ENCODE results near the gene MUC22.

MUC22 gene

GRCh38 chr6:31037169-31037568 is 26.9 kb downstream of the MUC22 start:
- TF ChIP-seq, protein P1, sequence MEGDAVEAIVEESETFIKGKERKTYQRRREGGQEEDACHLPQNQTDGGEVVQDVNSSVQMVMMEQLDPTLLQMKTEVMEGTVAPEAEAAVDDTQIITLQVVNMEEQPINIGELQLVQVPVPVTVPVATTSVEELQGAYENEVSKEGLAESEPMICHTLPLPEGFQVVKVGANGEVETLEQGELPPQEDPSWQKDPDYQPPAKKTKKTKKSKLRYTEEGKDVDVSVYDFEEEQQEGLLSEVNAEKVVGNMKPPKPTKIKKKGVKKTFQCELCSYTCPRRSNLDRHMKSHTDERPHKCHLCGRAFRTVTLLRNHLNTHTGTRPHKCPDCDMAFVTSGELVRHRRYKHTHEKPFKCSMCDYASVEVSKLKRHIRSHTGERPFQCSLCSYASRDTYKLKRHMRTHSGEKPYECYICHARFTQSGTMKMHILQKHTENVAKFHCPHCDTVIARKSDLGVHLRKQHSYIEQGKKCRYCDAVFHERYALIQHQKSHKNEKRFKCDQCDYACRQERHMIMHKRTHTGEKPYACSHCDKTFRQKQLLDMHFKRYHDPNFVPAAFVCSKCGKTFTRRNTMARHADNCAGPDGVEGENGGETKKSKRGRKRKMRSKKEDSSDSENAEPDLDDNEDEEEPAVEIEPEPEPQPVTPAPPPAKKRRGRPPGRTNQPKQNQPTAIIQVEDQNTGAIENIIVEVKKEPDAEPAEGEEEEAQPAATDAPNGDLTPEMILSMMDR (IDR thresholded peaks at IDR 0.05; ENCODE audit: borderline replicate concordance, control extremely low read depth, extremely low read depth, insufficient read depth, missing control alignments): no peak
- in situ Hi-C loops (cut with MboI; ENCODE audit: low sequenced_read_pairs, unreplicated experiment): no loop called here
- no peak for DNase-seq (ENCODE audit: low spot score)

- TF ChIP-seq, protein P1 (IDR thresholded peaks at IDR 0.05; ENCODE audit: borderline replicate concordance, control extremely low read depth, extremely low read depth, insufficient read depth, missing control alignments): no peak
- DNase-seq (ENCODE audit: low spot score): no peak
- in situ Hi-C loops (cut with MboI; ENCODE audit: low sequenced_read_pairs, unreplicated experiment): no loop called here
Observed at GRCh38 chr6:31037682-31038081, 27.4 kb downstream of the MUC22 start.

GRCh38 chr6:31038559-31038958 is 28.3 kb downstream of the MUC22 start:
- in situ Hi-C loops (cut with MboI; ENCODE audit: low sequenced_read_pairs, unreplicated experiment): no loop called here
- TF ChIP-seq, protein P1 (IDR thresholded peaks at IDR 0.05; ENCODE audit: borderline replicate concordance, control extremely low read depth, extremely low read depth, insufficient read depth, missing control alignments): no peak
- no peak for DNase-seq (ENCODE audit: low spot score)

GRCh38 chr6:31040801-31041200 is 30.5 kb downstream of the MUC22 start:
- TF ChIP-seq, protein P1 (IDR thresholded peaks at IDR 0.05; ENCODE audit: borderline replicate concordance, control extremely low read depth, extremely low read depth, insufficient read depth, missing control alignments): no peak
- in situ Hi-C loops (cut with MboI; ENCODE audit: low sequenced_read_pairs, unreplicated experiment): no loop called here

DNA sequence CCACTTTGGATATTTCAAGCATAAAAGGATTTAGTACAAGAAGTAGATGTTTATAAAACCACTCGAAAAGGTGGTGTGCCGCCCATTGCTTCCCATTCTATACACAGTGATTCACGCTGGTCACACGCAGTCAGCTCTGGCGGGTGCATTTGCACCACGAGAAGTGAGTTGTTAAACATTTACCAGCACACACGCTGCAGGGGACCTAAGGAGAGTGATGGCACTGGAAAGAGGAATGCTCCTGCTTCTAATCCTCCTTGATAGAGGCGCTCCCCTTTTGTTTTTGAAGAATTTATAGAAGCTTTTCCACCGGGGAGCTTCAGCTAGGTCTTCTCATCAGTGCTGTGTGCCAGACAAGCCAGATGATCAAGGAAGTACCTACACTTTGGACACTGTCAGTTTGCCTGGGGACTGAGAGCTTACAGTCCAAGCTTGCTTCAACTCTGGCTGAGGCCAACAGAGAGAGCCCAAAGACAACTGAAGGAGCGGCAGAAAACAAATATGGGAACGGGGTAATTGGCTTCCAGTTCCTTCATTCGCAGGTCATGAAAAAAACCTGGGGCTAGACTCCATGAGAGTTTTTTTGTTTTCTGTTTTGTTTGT is 31.2 kb downstream of the MUC22 start:
- in situ Hi-C loops (cut with MboI; ENCODE audit: low sequenced_read_pairs, unreplicated experiment): no loop called here
- DNase-seq (ENCODE audit: low spot score): no peak
- TF ChIP-seq, protein P1 (IDR thresholded peaks at IDR 0.05; ENCODE audit: borderline replicate concordance, control extremely low read depth, extremely low read depth, insufficient read depth, missing control alignments): no peak

More at GRCh38 chr6:31040801-31041200, 30.5 kb downstream of the MUC22 start:
- no peak for DNase-seq (ENCODE audit: low spot score)

DNA sequence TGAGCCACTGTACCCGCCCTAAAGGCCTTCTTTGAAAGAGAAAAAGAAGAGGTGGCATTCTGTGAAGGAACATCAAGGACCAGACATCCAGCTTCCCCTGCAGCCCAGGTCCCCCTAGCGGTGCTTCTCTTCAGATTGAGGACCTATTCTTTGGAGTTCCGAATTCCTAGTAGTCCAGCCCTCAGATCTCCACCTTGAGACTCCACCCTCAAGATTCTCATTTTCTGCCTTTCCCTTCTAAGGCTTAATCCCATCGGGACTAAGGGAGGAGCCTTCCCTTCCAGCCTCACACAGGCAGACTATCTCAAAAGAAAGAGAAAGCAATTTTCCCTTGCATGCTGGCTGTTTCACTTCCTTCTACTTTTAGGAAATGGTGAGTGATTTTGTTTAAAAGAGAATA is 32.5 kb downstream of the MUC22 start:
- TF ChIP-seq, protein P1 (IDR thresholded peaks at IDR 0.05; ENCODE audit: borderline replicate concordance, control extremely low read depth, extremely low read depth, insufficient read depth, missing control alignments): no peak
- DNase-seq (ENCODE audit: low spot score): peak; percentile 42
- in situ Hi-C loops (cut with MboI; ENCODE audit: low sequenced_read_pairs, unreplicated experiment): no loop called here

Measured in GM13976 (cell line).